Lower leg skin (tissue), 3 donors: ENCODE measurements around the gene TBC1D22A.

Experiments used
- CTCF ChIP-seq, 3 donors: fragments of 450-650 bp; IDR thresholded peaks; one replicate each; pipeline ENCODE4 v1.5.1; 2016; ENCODE audit warnings: antibody characterized with exemption in 3 of 3, mild to moderate bottlenecking in 3 of 3, moderate library complexity in 2 of 3
- POLR2A ChIP-seq, 2 donors: fragments of 450-650 bp; IDR thresholded peaks; one replicate each; pipeline ENCODE4 v1.6.1; 2016 to 2017; ENCODE audit warnings: antibody characterized with exemption in 2 of 2, mild to moderate bottlenecking in 1 of 2, moderate library complexity in 1 of 2

DNA sequence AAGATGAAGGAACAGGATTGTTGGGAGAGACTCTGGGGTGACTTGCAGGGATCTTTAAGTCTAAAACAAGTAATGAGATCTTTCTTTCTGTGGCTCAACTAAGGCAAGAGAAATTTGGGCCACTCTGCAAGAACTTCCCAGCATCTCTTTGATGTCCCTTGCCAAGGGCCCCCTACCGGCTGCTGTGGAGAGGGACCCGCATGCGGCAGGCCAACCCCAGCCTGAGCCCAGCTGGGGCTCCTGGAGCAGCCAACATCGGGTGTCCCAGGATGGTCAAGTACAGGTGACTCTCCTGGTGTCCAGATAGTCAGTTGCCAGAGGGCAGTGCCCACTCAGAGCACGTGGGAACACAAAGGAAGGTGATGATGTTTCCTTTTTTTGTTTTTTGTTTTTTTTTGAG, 363.2 kb downstream of the TBC1D22A start:
- TF ChIP-seq CTCF (IDR thresholded peaks at IDR 0.05) (no peak), POLR2A (IDR thresholded peaks at IDR 0.05) (no peak)
